ENCODE measurements around the gene CIAO2B.

The CIAO2B gene

DNA sequence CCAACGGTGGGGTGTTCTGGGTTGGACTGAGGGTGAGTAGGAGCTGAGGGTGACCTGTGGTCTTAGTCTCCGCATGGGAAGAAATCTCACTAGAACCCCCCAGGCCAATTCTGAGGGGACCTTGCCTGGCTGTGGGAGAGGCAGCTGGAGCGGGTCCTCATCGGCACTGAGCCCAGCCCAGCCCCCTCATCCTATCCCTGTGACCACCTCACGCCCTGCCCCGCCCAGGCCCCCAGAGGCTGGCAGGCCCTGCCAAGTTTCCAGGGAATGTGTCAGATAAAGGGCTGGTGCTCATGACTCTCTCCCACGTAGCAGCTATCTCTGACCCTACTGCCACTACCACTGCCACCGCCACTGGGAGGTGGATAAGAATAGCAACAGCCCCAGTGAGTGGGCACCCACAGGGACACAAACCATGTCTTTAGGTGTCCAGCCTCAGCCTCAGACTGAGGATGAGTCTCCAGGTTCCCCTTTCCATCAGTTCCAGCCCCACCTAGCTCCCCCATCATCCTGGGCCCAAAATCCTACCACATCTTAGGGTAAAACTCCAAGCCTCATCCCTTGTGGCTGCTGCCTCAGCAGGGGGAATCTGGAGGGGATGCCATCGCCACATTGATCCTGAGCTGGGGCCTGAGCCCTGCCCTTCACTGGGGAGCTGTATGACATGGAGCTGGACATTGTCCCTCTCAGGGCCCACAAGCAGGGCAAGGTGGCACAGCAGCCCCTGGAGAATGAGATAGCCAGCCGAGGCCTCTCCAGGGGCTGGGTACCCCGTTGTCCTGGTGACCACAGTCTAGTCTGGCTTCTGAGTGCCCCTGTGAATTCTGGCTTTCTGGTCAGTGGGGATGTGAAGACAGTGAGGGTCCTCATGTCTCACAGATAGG, 30.4 kb downstream of the CIAO2B start:
- TF ChIP-seq, protein P1, sequence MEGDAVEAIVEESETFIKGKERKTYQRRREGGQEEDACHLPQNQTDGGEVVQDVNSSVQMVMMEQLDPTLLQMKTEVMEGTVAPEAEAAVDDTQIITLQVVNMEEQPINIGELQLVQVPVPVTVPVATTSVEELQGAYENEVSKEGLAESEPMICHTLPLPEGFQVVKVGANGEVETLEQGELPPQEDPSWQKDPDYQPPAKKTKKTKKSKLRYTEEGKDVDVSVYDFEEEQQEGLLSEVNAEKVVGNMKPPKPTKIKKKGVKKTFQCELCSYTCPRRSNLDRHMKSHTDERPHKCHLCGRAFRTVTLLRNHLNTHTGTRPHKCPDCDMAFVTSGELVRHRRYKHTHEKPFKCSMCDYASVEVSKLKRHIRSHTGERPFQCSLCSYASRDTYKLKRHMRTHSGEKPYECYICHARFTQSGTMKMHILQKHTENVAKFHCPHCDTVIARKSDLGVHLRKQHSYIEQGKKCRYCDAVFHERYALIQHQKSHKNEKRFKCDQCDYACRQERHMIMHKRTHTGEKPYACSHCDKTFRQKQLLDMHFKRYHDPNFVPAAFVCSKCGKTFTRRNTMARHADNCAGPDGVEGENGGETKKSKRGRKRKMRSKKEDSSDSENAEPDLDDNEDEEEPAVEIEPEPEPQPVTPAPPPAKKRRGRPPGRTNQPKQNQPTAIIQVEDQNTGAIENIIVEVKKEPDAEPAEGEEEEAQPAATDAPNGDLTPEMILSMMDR (IDR thresholded peaks at IDR 0.05): no peak
- DNase-seq: no peak
- H3K36me3 Mint-ChIP-seq (ENCODE audit: low read depth): no peaks in the 10 kb centered on the region
- H3K4me1 Mint-ChIP-seq: peaks cover 50% of the 10 kb centered on the region
- no peak overlapping the region for H3K4me3 Mint-ChIP-seq
- H3K27ac Mint-ChIP-seq: no peak overlapping the region
- peaks cover 12% of the 10 kb centered on the region for H3K27me3 Mint-ChIP-seq (ENCODE audit: low read depth, poor library complexity)
- H3K9me3 Mint-ChIP-seq: no peaks in the 10 kb centered on the region

DNA sequence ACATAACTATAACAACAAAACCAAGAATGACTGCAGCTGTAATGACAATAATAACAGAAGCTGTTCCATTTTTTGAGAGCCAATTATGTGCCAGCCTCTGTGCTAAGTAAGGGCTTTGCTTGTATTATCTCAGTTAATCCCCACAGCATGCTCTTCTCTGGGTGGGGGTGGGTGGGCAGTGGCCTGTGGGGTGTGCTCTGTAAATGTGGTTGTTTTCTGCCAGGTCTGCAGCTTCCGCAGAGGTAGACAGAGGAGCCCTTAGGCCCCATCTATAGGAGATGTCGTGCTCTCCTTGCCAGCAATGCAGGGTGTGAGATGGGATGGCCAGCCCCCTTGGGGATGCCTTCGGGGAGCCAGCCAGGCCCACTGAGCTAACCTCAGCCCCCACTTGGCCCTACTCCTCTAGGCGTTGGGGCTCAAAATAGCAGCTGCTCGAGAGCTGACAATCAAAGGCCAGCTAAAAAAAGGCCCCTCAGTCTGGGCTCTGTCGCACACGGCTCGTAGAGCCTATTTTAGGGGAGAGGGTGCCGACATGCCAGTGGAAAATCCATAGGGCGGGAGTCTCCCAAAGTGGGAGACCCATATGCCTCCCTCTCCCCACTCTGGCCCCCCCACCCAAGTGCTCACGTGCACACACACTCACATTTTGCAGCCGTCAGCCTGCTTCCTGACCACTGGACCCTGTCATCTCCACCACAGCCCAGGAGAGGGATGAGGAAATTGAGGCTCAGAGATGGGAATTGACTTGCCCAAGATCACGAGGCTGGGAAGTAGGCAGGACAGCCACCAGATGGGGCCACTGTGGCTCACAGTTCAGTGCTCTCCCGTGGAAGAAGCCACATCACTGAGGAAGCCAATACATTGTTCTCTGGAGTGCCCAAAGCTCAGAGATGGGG, 31.3 kb downstream of the CIAO2B start:
- no peak overlapping the region for H3K4me3 Mint-ChIP-seq
- no peaks in the 10 kb centered on the region for H3K9me3 Mint-ChIP-seq
- peaks cover 13% of the 10 kb centered on the region for H3K27me3 Mint-ChIP-seq (ENCODE audit: low read depth, poor library complexity)
- no peak overlapping the region for H3K27ac Mint-ChIP-seq
- H3K4me1 Mint-ChIP-seq: peaks cover 57% of the 10 kb centered on the region
- no peaks in the 10 kb centered on the region for H3K36me3 Mint-ChIP-seq (ENCODE audit: low read depth)
- no peak for DNase-seq
- TF ChIP-seq, protein P1 (IDR thresholded peaks at IDR 0.05): no peak

- no peak overlapping the region for H3K27ac Mint-ChIP-seq
- TF ChIP-seq, protein P1 (IDR thresholded peaks at IDR 0.05): no peak
- no peak overlapping the region for H3K4me3 Mint-ChIP-seq
- peaks cover 17% of the 10 kb centered on the region for H3K27me3 Mint-ChIP-seq (ENCODE audit: low read depth, poor library complexity)
- H3K36me3 Mint-ChIP-seq (ENCODE audit: low read depth): no peaks in the 10 kb centered on the region
- peaks cover 57% of the 10 kb centered on the region for H3K4me1 Mint-ChIP-seq
- DNase-seq: no peak
- no peaks in the 10 kb centered on the region for H3K9me3 Mint-ChIP-seq
These were observed 32.6 kb downstream of the CIAO2B start for GRCh38 chr16:66901626-66902025.

DNA sequence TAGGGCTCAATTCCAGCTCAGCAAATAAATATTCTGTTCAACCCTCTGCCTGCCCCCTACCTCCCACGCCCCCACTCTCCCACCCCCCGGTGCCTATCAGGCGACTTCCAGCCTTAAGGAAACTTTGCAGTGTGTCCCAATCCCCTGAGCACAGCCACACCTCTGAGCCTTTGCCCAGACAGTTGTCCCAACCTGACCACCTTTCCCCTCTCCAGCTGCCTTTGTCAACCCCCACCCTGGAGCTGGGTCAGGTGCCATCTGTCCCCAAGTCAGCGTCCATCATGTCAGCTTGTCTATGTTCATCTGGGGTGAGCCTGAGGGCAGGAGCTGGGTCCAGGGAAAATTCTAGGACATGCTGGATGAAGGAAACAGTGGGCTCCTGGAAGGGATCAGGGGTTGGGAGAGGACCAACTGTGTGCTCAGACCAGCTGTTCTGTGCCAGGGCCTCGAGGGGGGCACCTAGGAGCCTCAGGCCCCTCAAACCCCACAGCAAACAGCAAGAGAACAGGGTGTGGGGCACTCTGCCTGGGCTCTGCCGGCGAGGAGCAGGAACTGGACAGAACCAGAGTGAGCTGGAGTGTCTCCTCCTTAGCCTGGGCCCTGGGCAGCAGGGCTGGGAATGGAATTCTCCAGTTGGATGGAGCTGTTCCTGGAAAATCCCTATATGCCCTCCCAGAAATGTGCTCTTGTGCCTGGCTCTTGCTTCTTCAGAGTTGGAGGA, 33.3 kb downstream of the CIAO2B start:
- TF ChIP-seq, protein P1 (IDR thresholded peaks at IDR 0.05): no peak
- no peak overlapping the region for H3K4me3 Mint-ChIP-seq

DNA sequence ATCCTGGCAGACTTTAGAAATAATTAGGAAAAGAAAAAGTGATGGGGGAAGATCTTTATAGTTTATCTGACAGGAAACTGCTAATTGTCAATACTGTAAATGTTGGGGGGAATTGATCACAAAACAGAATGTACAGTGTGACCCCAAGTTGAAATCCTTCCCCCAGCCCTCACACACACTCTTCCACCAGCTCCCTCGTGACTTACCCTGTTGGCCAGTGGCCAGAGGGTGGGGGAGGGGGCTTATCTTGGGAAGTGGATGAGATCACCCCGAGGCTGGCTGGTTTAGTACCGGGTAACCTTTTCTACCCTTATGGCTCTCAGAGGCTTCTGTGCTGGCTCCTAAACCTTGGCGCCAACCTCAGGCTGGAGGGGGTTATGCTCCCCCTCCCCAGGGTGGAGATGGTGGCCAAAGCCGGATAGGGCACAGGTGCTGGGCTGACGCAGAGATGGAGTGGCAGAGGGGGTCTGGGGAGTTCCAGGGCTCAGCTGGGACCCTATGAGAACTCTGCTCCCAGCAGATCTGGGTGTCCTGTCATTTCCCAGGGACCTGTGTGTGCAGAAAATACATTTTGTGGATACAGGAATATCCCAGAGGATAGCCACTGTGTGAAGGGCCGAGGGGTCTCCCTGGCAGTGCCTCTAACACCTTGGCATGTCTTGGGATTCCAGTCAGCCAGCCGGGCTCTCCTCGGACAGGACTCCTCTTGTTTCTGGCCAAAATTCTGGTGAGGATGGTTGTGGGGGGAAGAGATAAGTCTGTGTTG, 34.1 kb downstream of the CIAO2B start:
- Mint-ChIP-seq H3K4me3 (peak overlapping the region; percentile 9), H3K27ac (peak overlapping the region; percentile 20), H3K27me3 (ENCODE audit: low read depth, poor library complexity) (peaks cover 18% of the 10 kb centered on the region), H3K4me1 (peaks cover 42% of the 10 kb centered on the region), H3K36me3 (ENCODE audit: low read depth) (no peaks in the 10 kb centered on the region), H3K9me3 (no peaks in the 10 kb centered on the region)
- peak; percentile 34 for DNase-seq
- TF ChIP-seq, protein P1 (IDR thresholded peaks at IDR 0.05): no peak

More for the DNA sequence above, 33.3 kb downstream of the CIAO2B start:
- no peak overlapping the region for H3K27ac Mint-ChIP-seq
- H3K9me3 Mint-ChIP-seq: no peaks in the 10 kb centered on the region
- no peaks in the 10 kb centered on the region for H3K36me3 Mint-ChIP-seq (ENCODE audit: low read depth)
- H3K4me1 Mint-ChIP-seq: peaks cover 49% of the 10 kb centered on the region
- no peak for DNase-seq
- H3K27me3 Mint-ChIP-seq (ENCODE audit: low read depth, poor library complexity): peaks cover 18% of the 10 kb centered on the region

Measured in nephron progenitor cell (in vitro differentiated cells).